GM23338 (cell line): ENCODE measurements around the gene ZBTB20. TPM values are rescaled to one million over a fixed set of nuclear protein-coding genes. Genes with fewer than 3 reads are reported as not detected.

Experiments
- ATAC-seq: fragments of 200-7000 bp; cut with Tn5 transposase; 3 replicates; pipeline ENCODE4 v1.9.1; 2020
- DNase-seq: peaks from one replicate; pipeline ENCODE4 v3.0.0-alpha.2; 2015; ENCODE audit warnings: low spot score
- H2AFZ ChIP-seq: fragments of 200-600 bp; sonication (generic); 2 replicates; pipeline ENCODE4 v1.8.0; 2016; ENCODE audit warnings: antibody characterized with exemption, mild to moderate bottlenecking, moderate library complexity
- H3F3A ChIP-seq: fragments of 200-600 bp; sonication (generic); replicated peaks from 2 replicates; pipeline ENCODE4 v1.8.0; 2017; ENCODE audit warnings: antibody characterized with exemption, mixed run types, low read depth
- H3K27ac ChIP-seq: fragments of 200-600 bp; sonication (generic); 2 replicates; pipeline ENCODE4 v1.6.1; 2016; ENCODE audit warnings: low read depth
- H3K27me3 ChIP-seq: fragments of 200-600 bp; sonication (generic); 2 replicates; pipeline ENCODE4 v1.8.0; 2016; ENCODE audit warnings: mild to moderate bottlenecking, mixed run types, moderate library complexity; ENCODE audit not compliant: insufficient read depth
- H3K36me3 ChIP-seq: fragments of 200-600 bp; sonication (generic); 2 replicates; pipeline ENCODE4 v1.8.0; 2016; ENCODE audit warnings: mild to moderate bottlenecking; ENCODE audit not compliant: insufficient read depth
- H3K4me1 ChIP-seq: fragments of 200-600 bp; sonication (generic); 2 replicates; pipeline ENCODE4 v1.8.0; 2016; ENCODE audit warnings: mild to moderate bottlenecking, moderate library complexity; ENCODE audit not compliant: insufficient read depth
- H3K4me2 ChIP-seq: fragments of 200-600 bp; sonication (generic); 2 replicates; pipeline ENCODE4 v1.7.1; 2017; ENCODE audit warnings: mixed run types
- H3K4me3 ChIP-seq: fragments of 200-600 bp; sonication (generic); 2 replicates; pipeline ENCODE4 v1.6.1; 2016; ENCODE audit warnings: mixed run types
- H3K79me2 ChIP-seq: fragments of 200-600 bp; sonication (generic); replicated peaks from 2 replicates; pipeline ENCODE4 v1.8.0; 2017; ENCODE audit warnings: mild to moderate bottlenecking; ENCODE audit not compliant: insufficient read depth
- H3K9me2 ChIP-seq: fragments of 200-600 bp; sonication (generic); 2 replicates; pipeline ENCODE4 v1.8.0; 2017; ENCODE audit not compliant: insufficient read depth
- H4K20me1 ChIP-seq: fragments of 200-600 bp; sonication (generic); replicated peaks from 2 replicates; pipeline ENCODE4 v1.8.0; 2017; ENCODE audit warnings: mild to moderate bottlenecking; ENCODE audit not compliant: insufficient read depth
- H3K27ac Mint-ChIP-seq: 2 replicates; pipeline ENCODE4 v1.8.0; 2020; ENCODE audit warnings: inconsistent platforms, mild to moderate bottlenecking, moderate library complexity, mixed read lengths
- H3K27me3 Mint-ChIP-seq: 3 replicates; pipeline ENCODE4 v1.8.0; 2022; ENCODE audit warnings: low read depth, mild to moderate bottlenecking, moderate library complexity, mixed read lengths, inconsistent platforms; ENCODE audit not compliant: insufficient read depth, poor library complexity
- H3K36me3 Mint-ChIP-seq: 3 replicates; pipeline ENCODE4 v1.8.0; 2021; ENCODE audit warnings: low read depth, mild to moderate bottlenecking, inconsistent platforms, moderate library complexity, mixed read lengths
- H3K4me1 Mint-ChIP-seq: 3 replicates; pipeline ENCODE4 v1.8.0; 2020; ENCODE audit warnings: mild to moderate bottlenecking, inconsistent platforms, mixed read lengths
- H3K4me3 Mint-ChIP-seq: 3 replicates; pipeline ENCODE4 v1.8.0; 2021; ENCODE audit warnings: moderate library complexity, mild to moderate bottlenecking, inconsistent platforms, mixed read lengths
- H3K9me3 Mint-ChIP-seq: 3 replicates; pipeline ENCODE4 v1.8.0; 2020; ENCODE audit warnings: moderate library complexity, mild to moderate bottlenecking, inconsistent platforms, mixed read lengths
- CREB1 ChIP-seq: fragments of 250-450 bp; sonication (Bioruptor Pico); IDR thresholded peaks from 2 replicates; pipeline ENCODE4 v1.5.0; 2020; ENCODE audit warnings: low read depth, mild to moderate bottlenecking, moderate library complexity
- ETS1 ChIP-seq: IDR thresholded peaks from 2 replicates; pipeline ENCODE4 v1.6.1; 2016; ENCODE audit warnings: antibody characterized with exemption
- EZH2phosphoT487 ChIP-seq: fragments of 200-600 bp; sonication (generic); IDR thresholded peaks from one replicate; pipeline ENCODE4 v1.8.1; 2018; ENCODE audit warnings: antibody characterized with exemption; ENCODE audit not compliant: unreplicated experiment
- JUNB ChIP-seq: IDR thresholded peaks from one replicate; pipeline ENCODE4 v1.6.1; 2016; ENCODE audit warnings: antibody characterized with exemption; ENCODE audit not compliant: unreplicated experiment
- NANOG ChIP-seq: IDR thresholded peaks from 2 replicates; pipeline ENCODE4 v1.6.1; 2016; ENCODE audit warnings: antibody characterized with exemption, borderline replicate concordance
- POLR2AphosphoS5 ChIP-seq: IDR thresholded peaks from 2 replicates; pipeline ENCODE4 v1.6.1; 2016; ENCODE audit warnings: antibody characterized with exemption, low read depth
- STAT1 ChIP-seq: IDR thresholded peaks from one replicate; pipeline ENCODE4 v1.6.1; 2016; ENCODE audit warnings: antibody characterized with exemption; ENCODE audit not compliant: unreplicated experiment
- ZNF462 ChIP-seq: fragments of 250-450 bp; sonication (Bioruptor Pico); IDR thresholded peaks from 2 replicates; pipeline ENCODE4 v1.5.0; 2020; ENCODE audit warnings: mild to moderate bottlenecking, moderate library complexity
- polyA plus RNA-seq: library from polyadenylated mRNA; unstranded; fragments of >200 nt; fragmentation: Nextera tagmentation; extraction: Ambion mirVana; gene quantifications from 2 replicates; pipeline ENCODE4 v1.2.1, GENCODE V29; 2016
- total RNA-seq: library from RNA; depleted of rRNA; stranded (reverse); fragments of >200 nt; shearing (Covaris generic); gene quantifications from 2 replicates; pipeline ENCODE4 v1.2.3, GENCODE V29; 2014

The ZBTB20 gene
- total and polyA plus RNA-seq, 2 experiments from 2014 or later: 2.0 to 3.3 TPM

- TF ChIP-seq ZNF462 (CRISPR knock-in tag): no peak
- TF ChIP-seq STAT1: no peak
- no peak for TF ChIP-seq CREB1 (CRISPR knock-in tag)
- TF ChIP-seq ETS1: no peak
- TF ChIP-seq POLR2AphosphoS5: no peak
Observed at GRCh38 chr3:114455432-114455831, 691.7 kb downstream of the ZBTB20 start (continued).

DNA sequence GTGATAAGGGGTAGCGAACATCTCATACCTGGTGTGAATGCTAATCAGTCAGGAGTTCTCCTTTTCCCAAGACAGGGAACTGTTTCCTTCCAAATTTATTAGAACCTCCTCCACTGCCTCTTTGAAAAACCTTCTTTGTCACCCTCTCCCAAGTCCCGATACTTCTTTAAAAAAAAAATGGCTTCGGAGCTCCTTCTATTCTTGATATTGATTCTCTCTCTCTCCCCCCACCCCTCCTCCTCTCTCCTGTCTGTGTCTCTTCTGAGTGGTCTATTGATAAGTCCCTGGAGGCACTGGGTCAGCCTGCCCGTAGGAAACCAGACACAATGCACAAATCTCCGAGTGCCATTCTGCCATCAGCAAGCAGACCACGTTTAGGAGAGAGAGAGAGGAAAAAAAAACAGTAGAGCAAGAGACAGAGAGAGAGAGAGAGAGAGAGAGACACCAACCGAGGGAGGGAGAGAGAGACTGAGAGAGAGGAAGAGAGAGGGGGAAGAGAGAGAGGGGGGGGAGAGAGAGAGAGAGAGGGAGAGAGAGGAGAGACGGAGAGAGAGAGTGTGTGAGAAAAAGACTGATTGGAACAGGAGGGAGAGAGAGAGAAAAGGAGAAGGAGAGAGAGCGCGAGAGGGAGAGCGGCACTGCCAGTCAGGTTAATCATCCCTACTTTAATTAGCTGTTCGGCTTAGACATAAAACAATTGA, 692.4 kb downstream of the ZBTB20 start:
- no peaks in the 10 kb centered on the region for H3F3A ChIP-seq
- peak overlapping the region; percentile 99 for H2AFZ ChIP-seq
- no peaks in the 10 kb centered on the region for H3K27me3 ChIP-seq
- no peaks in the 10 kb centered on the region for H3K36me3 ChIP-seq
- Mint-ChIP-seq H3K36me3 (no peaks in the 10 kb centered on the region), H3K4me3 (no peak overlapping the region), H3K27ac (no peak overlapping the region), H3K27me3 (no peaks in the 10 kb centered on the region), H3K4me1 (peaks cover 24% of the 10 kb centered on the region), H3K9me3 (no peaks in the 10 kb centered on the region)
- H4K20me1 ChIP-seq: no peaks in the 10 kb centered on the region
- H3K79me2 ChIP-seq: no peaks in the 10 kb centered on the region
- peak; percentile 59 for ATAC-seq
- no peaks in the 10 kb centered on the region for H3K9me2 ChIP-seq
- H3K4me1 ChIP-seq: peaks cover 14% of the 10 kb centered on the region
- no peak overlapping the region for H3K27ac ChIP-seq
- peak; percentile 18 for DNase-seq
- peak overlapping the region; percentile 79 for H3K4me3 ChIP-seq
- H3K4me2 ChIP-seq: peak overlapping the region; percentile 91
- TF ChIP-seq POLR2AphosphoS5 (no peak), STAT1 (no peak), NANOG (no peak), EZH2phosphoT487 (no peak), ZNF462 (CRISPR knock-in tag) (no peak), JUNB (no peak)
